ENCODE measurements around the gene AGBL4.
A peak's percentile ranks its signal among the peaks of the same experiment; 100 is the strongest.

AGBL4 gene

GRCh38 chr1:48500541-48501450 is 1523.0 kb downstream of the AGBL4 start:
- no peak for DNase-seq

- DNase-seq: no peak
These were observed 1524.5 kb downstream of the AGBL4 start for GRCh38 chr1:48499211-48499735.

GRCh38 chr1:48498096-48498791 is 1525.5 kb downstream of the AGBL4 start:
- DNase-seq: peak; percentile 65

GRCh38 chr1:48495911-48496310 is 1527.8 kb downstream of the AGBL4 start:
- DNase-seq: no peak

GRCh38 chr1:48495166-48495565 is 1528.6 kb downstream of the AGBL4 start:
- DNase-seq: no peak

GRCh38 chr1:48493970-48494769 is 1529.6 kb downstream of the AGBL4 start:
- DNase-seq: peak; percentile 67

GRCh38 chr1:48493041-48493440 is 1530.7 kb downstream of the AGBL4 start:
- DNase-seq: no peak

GRCh38 chr1:48492392-48492791 is 1531.4 kb downstream of the AGBL4 start:
- DNase-seq: no peak

- DNase-seq: no peak
These were observed 1535.0 kb downstream of the AGBL4 start for GRCh38 chr1:48488721-48489120.

All from fibroblast of skin of right biceps (primary cell).